IMR-90 (cell line): ENCODE data around the gene ATP6V1F. TPM values are rescaled to one million over a fixed set of nuclear protein-coding genes. Genes with fewer than 3 reads are reported as not detected.
A peak's percentile ranks its signal among the peaks of the same experiment; 100 is the strongest.

Experiments
- ATAC-seq: fragments of 200-7000 bp; cut with Tn5 transposase; 2 replicates; pipeline ENCODE4 v1.9.1; 2020; ENCODE audit warnings: low read depth, mild to moderate bottlenecking, moderate library complexity
- BruUV-seq: library from RNA; stranded (reverse); fragments of 400-500 nt; replicated peaks from 2 replicates; lab custom pipeline; 2021; lab: Mats Ljungman, UMichigan
- CTCF ChIA-PET: fragments of 300-600 bp; formaldehyde crosslinking; extraction: SDS; loops from one replicate; lab custom pipeline; 2021; ENCODE audit warnings: antibody characterized with exemption; lab: Yijun Ruan, JAX
- POLR2A ChIA-PET: fragments of 300-600 bp; sonication (Branson Sonifier 250); formaldehyde crosslinking; loops from one replicate; lab custom pipeline; 2022; ENCODE audit warnings: antibody characterized with exemption; ENCODE audit not compliant: unreplicated experiment; lab: Charles Lee
- DNase-seq: peaks from one replicate; pipeline ENCODE4 v3.0.0; 2013
- H2AFZ ChIP-seq: replicated peaks from 2 replicates; pipeline ENCODE3; 2013; ENCODE audit warnings: low read length, mild to moderate bottlenecking; ENCODE audit not compliant: poor library complexity
- H2AK5ac ChIP-seq: 2 replicates; pipeline ENCODE4 v1.6.1; 2013; ENCODE audit warnings: low read depth, low read length, inconsistent platforms
- H2AK9ac ChIP-seq: replicated peaks from 2 replicates; pipeline ENCODE3; 2013; ENCODE audit warnings: mild to moderate bottlenecking, low read depth, low read length, moderate library complexity; ENCODE audit not compliant: poor library complexity
- H2BK120ac ChIP-seq: 2 replicates; pipeline ENCODE4 v1.6.1; 2013; ENCODE audit warnings: low read depth, low read length, inconsistent platforms
- H2BK15ac ChIP-seq: 3 replicates; pipeline ENCODE4 v1.6.1; 2013; ENCODE audit warnings: low read depth, low read length, inconsistent platforms
- H2BK20ac ChIP-seq: 2 replicates; pipeline ENCODE4 v1.6.1; 2013; ENCODE audit warnings: low read depth, mild to moderate bottlenecking, inconsistent platforms, low read length, moderate library complexity
- H2BK5ac ChIP-seq: 2 replicates; pipeline ENCODE4 v1.6.1; 2013; ENCODE audit warnings: mild to moderate bottlenecking, low read depth, low read length, inconsistent platforms; ENCODE audit not compliant: poor library complexity, severe bottlenecking
- H3K14ac ChIP-seq: replicated peaks from 2 replicates; pipeline ENCODE4 v1.6.1; 2013; ENCODE audit warnings: low read depth, low read length, inconsistent platforms
- H3K18ac ChIP-seq: 2 replicates; pipeline ENCODE4 v1.6.1; 2013; ENCODE audit warnings: low read depth, low read length, control low read depth
- H3K23ac ChIP-seq: 2 replicates; pipeline ENCODE4 v1.6.1; 2013; ENCODE audit warnings: low read depth, low read length, inconsistent platforms
- H3K27ac ChIP-seq: 2 replicates; pipeline ENCODE4 v1.5.1; 2013; ENCODE audit warnings: mild to moderate bottlenecking, control low read depth, low read length; ENCODE audit not compliant: insufficient read depth
- H3K27me3 ChIP-seq: 2 replicates; pipeline ENCODE4 v1.6.1; 2013; ENCODE audit warnings: low read length; ENCODE audit not compliant: control insufficient read depth, insufficient read depth
- H3K36me3 ChIP-seq: 2 replicates; pipeline ENCODE4 v1.6.1; 2013; ENCODE audit warnings: low read length, mixed read lengths; ENCODE audit not compliant: control insufficient read depth, insufficient read depth
- H3K4ac ChIP-seq: 2 replicates; pipeline ENCODE4 v1.6.1; 2013; ENCODE audit warnings: low read depth, low read length, inconsistent platforms
- H3K4me1 ChIP-seq: 2 replicates; pipeline ENCODE4 v1.6.1; 2013; ENCODE audit warnings: low read length, mixed read lengths; ENCODE audit not compliant: control insufficient read depth, insufficient read depth
- H3K4me2 ChIP-seq: 2 replicates; pipeline ENCODE4 v1.6.1; 2013; ENCODE audit warnings: low read depth, mild to moderate bottlenecking, control low read depth, low read length, moderate library complexity
- H3K4me3 ChIP-seq: 2 replicates; pipeline ENCODE4 v1.5.1; 2013; ENCODE audit warnings: low read depth, mild to moderate bottlenecking, control low read depth, low read length, moderate library complexity; ENCODE audit not compliant: insufficient read depth
- H3K56ac ChIP-seq: 2 replicates; pipeline ENCODE4 v1.6.1; 2013; ENCODE audit warnings: low read length, inconsistent platforms; ENCODE audit not compliant: insufficient read depth; ENCODE audit errors: extremely low read depth
- H3K79me1 ChIP-seq, 2 experiments: 2 replicates each; pipeline ENCODE4 v1.6.1; 2013; ENCODE audit warnings: low read length in 2 of 2, inconsistent platforms in 1 of 2, low read depth in 1 of 2
- H3K9ac ChIP-seq: 2 replicates; pipeline ENCODE4 v1.6.1; 2013; ENCODE audit warnings: low read depth, low read length, control low read depth
- H3K9me1 ChIP-seq: 2 replicates; pipeline ENCODE4 v1.6.1; 2013; ENCODE audit warnings: low read length, inconsistent platforms; ENCODE audit not compliant: insufficient read depth
- H3K9me3 ChIP-seq: 2 replicates; pipeline ENCODE4 v1.6.1; 2013; ENCODE audit warnings: low read length; ENCODE audit not compliant: control insufficient read depth, insufficient read depth
- H4K20me1 ChIP-seq: 2 replicates; pipeline ENCODE4 v1.6.1; 2013; ENCODE audit warnings: low read length, inconsistent platforms; ENCODE audit not compliant: insufficient read depth
- H4K5ac ChIP-seq: 2 replicates; pipeline ENCODE4 v1.6.1; 2013; ENCODE audit warnings: mild to moderate bottlenecking, low read depth, low read length, control low read depth
- H4K8ac ChIP-seq, 2 experiments: 2 replicates each; pipeline ENCODE4 v1.6.1; 2013; ENCODE audit warnings: low read depth in 2 of 2, low read length in 2 of 2, control low read depth in 1 of 2, inconsistent platforms in 1 of 2
- H4K91ac ChIP-seq: 2 replicates; pipeline ENCODE4 v1.6.1; 2013; ENCODE audit warnings: low read depth, low read length, inconsistent platforms; ENCODE audit not compliant: insufficient read depth
- BHLHE40 ChIP-seq: fragments of 150-350 bp; IDR thresholded peaks from 2 replicates; pipeline ENCODE4 v1.6.1; 2016; ENCODE audit warnings: mild to moderate bottlenecking, low read depth, low read length
- CEBPB ChIP-seq: IDR thresholded peaks from 2 replicates; pipeline ENCODE4 v1.6.1; 2012; ENCODE audit warnings: low read depth, low read length, improper control_type of control experiment
- CHD1 ChIP-seq: IDR thresholded peaks from 2 replicates; pipeline ENCODE4 v1.6.1; 2012; ENCODE audit warnings: low read depth, low read length, improper control_type of control experiment
- CTCF ChIP-seq: conservative IDR thresholded peaks from 2 replicates; pipeline ENCODE4 v1.5.1; 2012; ENCODE audit warnings: mild to moderate bottlenecking, low read depth, low read length, improper control_type of control experiment
- ELK1 ChIP-seq: fragments of 150-350 bp; IDR thresholded peaks from 2 replicates; pipeline ENCODE4 v1.6.1; 2016; ENCODE audit warnings: low read depth, mild to moderate bottlenecking, low read length, moderate library complexity, borderline replicate concordance
- FOS ChIP-seq: fragments of 150-350 bp; IDR thresholded peaks from 2 replicates; pipeline ENCODE4 v1.6.1; 2016; ENCODE audit warnings: low read depth, low read length
- MAFK ChIP-seq: IDR thresholded peaks from 2 replicates; pipeline ENCODE4 v1.6.1; 2012; ENCODE audit warnings: low read depth, low read length, improper control_type of control experiment
- MAZ ChIP-seq: IDR thresholded peaks from 2 replicates; pipeline ENCODE4 v1.6.1; 2012; ENCODE audit warnings: low read depth, mild to moderate bottlenecking, low read length, improper control_type of control experiment, moderate library complexity, borderline replicate concordance
- MXI1 ChIP-seq: IDR thresholded peaks from 2 replicates; pipeline ENCODE4 v1.6.1; 2012; ENCODE audit warnings: low read depth, mild to moderate bottlenecking, low read length, moderate library complexity, borderline replicate concordance
- NFE2L2 ChIP-seq: fragments of 150-350 bp; IDR thresholded peaks from 2 replicates; pipeline ENCODE4 v1.6.1; 2016; ENCODE audit warnings: low read depth, mild to moderate bottlenecking, low read length
- POLR2A ChIP-seq: IDR thresholded peaks from 2 replicates; pipeline ENCODE4 v1.6.1; 2012; ENCODE audit warnings: mild to moderate bottlenecking, low read depth, low read length
- RAD21 ChIP-seq: IDR thresholded peaks from 2 replicates; pipeline ENCODE4 v1.6.1; 2012; ENCODE audit warnings: low read length, improper control_type of control experiment
- RCOR1 ChIP-seq: IDR thresholded peaks from 2 replicates; pipeline ENCODE4 v1.6.1; 2012; ENCODE audit warnings: mild to moderate bottlenecking, low read length, improper control_type of control experiment; ENCODE audit not compliant: insufficient replicate concordance
- RFX5 ChIP-seq: IDR thresholded peaks from 2 replicates; pipeline ENCODE4 v1.8.0; 2012; ENCODE audit warnings: low read depth, mild to moderate bottlenecking, low read length, moderate library complexity
- SMC3 ChIP-seq: fragments of 150-350 bp; IDR thresholded peaks from 2 replicates; pipeline ENCODE4 v1.6.1; 2016; ENCODE audit warnings: low read depth, mild to moderate bottlenecking, antibody characterized with exemption, low read length, moderate library complexity
- USF2 ChIP-seq: fragments of 150-350 bp; IDR thresholded peaks from 2 replicates; pipeline ENCODE4 v1.6.1; 2017; ENCODE audit warnings: mild to moderate bottlenecking, antibody characterized with exemption, low read length, low read depth
- WGBS, 2 experiments: methylation state at CpG; one replicate each; pipeline versions ENCODE4 v1.1.5 to v1.1.7; 2013; ENCODE audit warnings: missing lambda C conversion rate in 2 of 2; ENCODE audit not compliant: insufficient read length in 1 of 2; ENCODE audit errors: extremely low coverage in 2 of 2; 5-methylcytosine and 5-hydroxymethylcytosine counted together
- dilution Hi-C: fragments of 300-500 bp; cut with HindIII; formaldehyde crosslinking; loops from one replicate; pipeline ENCODE4 v1.14.3; 2018; ENCODE audit warnings: low sequenced_read_pairs; ENCODE audit not compliant: unreplicated experiment
- in situ Hi-C: fragments of 300-500 bp; cut with MboI; formaldehyde crosslinking; loops from 3 replicates; pipeline ENCODE4 v1.14.3; 2019; ENCODE audit warnings: low sequenced_read_pairs, inconsistent platforms, mixed read lengths
- intact Hi-C: fragments of 100-400 bp; cut with micrococcal nuclease; formaldehyde crosslinking; loops from 2 replicates; pipeline ENCODE4 v1.10.0; 2022
- polyA plus RNA-seq, 3 experiments: library from polyadenylated mRNA; depleted of rRNA; stranded (reverse); fragments of >200 nt; gene quantifications; 2 replicates each; pipeline ENCODE4 v1.2.3, GENCODE V29; 2012; ENCODE audit warnings: low replicate concordance in 1 of 3
- total RNA-seq: library from RNA; depleted of rRNA; stranded (reverse); fragments of >200 nt; gene quantifications from 2 replicates; pipeline ENCODE4 v1.2.3, GENCODE V29; 2012

Gene ATP6V1F
- total and polyA plus RNA-seq, 2 of the 4 experiments (the other 2 are of a cell fraction), result 104 to 321 TPM

- no peak overlapping the region for H3K18ac ChIP-seq
- BruUV-seq, result no TSS peak
- intact Hi-C loops (no loop called here), dilution Hi-C loops (no loop called here), in situ Hi-C loops (no loop called here)
- ChIA-PET CTCF (no interaction called here), POLR2A (no interaction called here)
- TF ChIP-seq MAFK (no peak), MXI1 (no peak), RFX5 (no peak), CEBPB (no peak), USF2 (no peak), NFE2L2 (no peak), RCOR1 (no peak), BHLHE40 (no peak), CTCF (no peak), CHD1 (no peak), FOS (no peak), MAZ (no peak), SMC3 (no peak), POLR2A (no peak), RAD21 (no peak), ELK1 (no peak)
- peak overlapping the region; percentile 7 for H2AFZ ChIP-seq
- H3K9me3 ChIP-seq, result no peaks in the 10 kb centered on the region
- H2BK5ac ChIP-seq, result no peak overlapping the region
- H2AK5ac ChIP-seq, result no peak overlapping the region
- no peak overlapping the region for H4K8ac ChIP-seq
- no peaks in the 10 kb centered on the region for H3K27me3 ChIP-seq
- H3K4me1 ChIP-seq, result peaks cover 24% of the 10 kb centered on the region
- 90% methylated on average over 11 of the region's 16 CpGs; no CpG with 5 or more reads in 1 of the 2 experiments for WGBS, 2 experiments
- no peak overlapping the region for H3K27ac ChIP-seq
- DNase-seq (no peak), ATAC-seq (no peak)
- H2AK9ac ChIP-seq, result no peak overlapping the region
- H4K20me1 ChIP-seq, result peaks cover 100% of the 10 kb centered on the region
- H3K36me3 ChIP-seq, result peaks cover 74% of the 10 kb centered on the region
- H4K91ac ChIP-seq, result no peak overlapping the region
- no peak overlapping the region for H2BK20ac ChIP-seq
- H3K14ac ChIP-seq, result no peak overlapping the region
- H3K9me1 ChIP-seq, result no peaks in the 10 kb centered on the region; the same call in 1 of the 2 replicates
- no peak overlapping the region for H3K56ac ChIP-seq
- H3K4me3 ChIP-seq, result no peak overlapping the region
- H3K4me2 ChIP-seq, result no peak overlapping the region
- H3K4ac ChIP-seq, result no peak overlapping the region
- no peak overlapping the region for H3K9ac ChIP-seq
- H3K23ac ChIP-seq, result no peak overlapping the region
- no peak overlapping the region for H2BK120ac ChIP-seq
- H3K79me1 ChIP-seq, result peaks cover 22 to 88% of the 10 kb centered on the region in 2 experiments
- no peak overlapping the region for H2BK15ac ChIP-seq
- H4K5ac ChIP-seq, result no peak overlapping the region
These were observed 25.1 kb upstream of the ATP6V1F start for GRCh38 chr7:128837521-128837921.
